DMS79 (cell line): ENCODE results near the gene XCL2.
"Not testable (repeated sequence)": the region's sequence is repeated elsewhere in the genome, so short reads cannot be mapped to it uniquely, and the experiment has no call there.

Source experiments
- DNase-seq: peaks from one replicate; lab custom pipeline; 2025; lab: John Stamatoyannopoulos, UW

XCL2 gene

DNA sequence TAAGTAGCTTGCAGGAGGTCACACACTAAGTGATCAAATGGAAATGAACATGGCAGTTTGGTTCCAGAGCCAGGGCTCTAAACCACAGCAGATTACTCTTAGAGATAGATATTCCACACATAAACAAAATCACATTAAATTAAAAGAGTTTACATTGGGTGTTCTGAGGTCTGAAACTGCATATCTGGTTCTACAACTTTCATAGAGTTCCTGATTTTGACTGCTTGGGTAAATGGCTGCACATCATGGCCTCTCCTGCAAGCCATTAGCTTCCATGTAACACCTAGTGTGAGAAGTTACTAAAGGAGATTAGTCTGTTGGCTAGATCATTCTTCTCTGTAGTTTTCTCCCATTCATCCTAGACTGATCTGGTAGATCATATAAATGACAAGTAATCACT is 12.8 kb upstream of the XCL2 start:
- DNase-seq: no peak

- no peak for DNase-seq
Observed at GRCh38 chr1:168555508-168556046, 11.8 kb upstream of the XCL2 start.

DNA sequence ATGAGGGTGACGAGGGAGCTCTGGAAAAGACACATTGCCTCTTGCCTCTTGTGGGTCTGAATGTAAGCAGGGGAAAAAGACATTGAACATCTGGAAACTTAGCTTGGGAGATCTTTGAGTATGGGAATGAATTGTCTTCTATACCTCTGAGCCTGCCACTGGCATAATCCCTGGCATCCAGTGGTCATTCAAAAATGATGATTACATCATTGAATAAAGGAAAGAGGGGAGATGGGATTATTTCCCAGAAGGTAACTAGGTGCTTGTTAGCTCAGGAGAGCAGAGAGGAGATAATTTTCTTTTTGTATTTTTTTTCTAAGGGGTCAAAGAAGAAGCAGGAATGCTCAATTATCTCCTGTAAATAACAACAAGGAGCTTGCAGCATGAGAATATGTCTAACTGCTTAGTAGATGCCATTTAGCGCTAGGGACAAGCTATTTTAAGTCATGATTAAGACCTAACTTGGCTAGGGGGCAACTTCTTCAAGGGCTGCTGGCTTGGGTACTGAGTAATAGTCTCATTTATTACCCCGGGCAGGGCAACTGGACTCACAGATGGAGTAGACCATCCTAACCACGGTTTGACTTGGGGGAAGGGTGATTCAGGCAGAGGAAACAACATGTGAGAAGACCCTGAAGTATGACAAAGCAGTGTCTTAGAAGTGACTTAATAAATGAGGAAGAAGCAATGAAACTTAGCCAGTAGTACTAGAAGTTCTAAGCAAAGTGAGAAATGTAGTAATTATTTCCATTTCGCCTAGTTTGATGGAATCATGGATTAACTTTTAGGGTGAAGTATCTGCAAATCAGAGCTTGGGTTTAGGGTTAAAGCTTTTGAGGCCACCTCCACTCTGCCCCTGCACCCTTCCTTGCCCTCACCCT is 11.0 kb upstream of the XCL2 start:
- no peak for DNase-seq

DNA sequence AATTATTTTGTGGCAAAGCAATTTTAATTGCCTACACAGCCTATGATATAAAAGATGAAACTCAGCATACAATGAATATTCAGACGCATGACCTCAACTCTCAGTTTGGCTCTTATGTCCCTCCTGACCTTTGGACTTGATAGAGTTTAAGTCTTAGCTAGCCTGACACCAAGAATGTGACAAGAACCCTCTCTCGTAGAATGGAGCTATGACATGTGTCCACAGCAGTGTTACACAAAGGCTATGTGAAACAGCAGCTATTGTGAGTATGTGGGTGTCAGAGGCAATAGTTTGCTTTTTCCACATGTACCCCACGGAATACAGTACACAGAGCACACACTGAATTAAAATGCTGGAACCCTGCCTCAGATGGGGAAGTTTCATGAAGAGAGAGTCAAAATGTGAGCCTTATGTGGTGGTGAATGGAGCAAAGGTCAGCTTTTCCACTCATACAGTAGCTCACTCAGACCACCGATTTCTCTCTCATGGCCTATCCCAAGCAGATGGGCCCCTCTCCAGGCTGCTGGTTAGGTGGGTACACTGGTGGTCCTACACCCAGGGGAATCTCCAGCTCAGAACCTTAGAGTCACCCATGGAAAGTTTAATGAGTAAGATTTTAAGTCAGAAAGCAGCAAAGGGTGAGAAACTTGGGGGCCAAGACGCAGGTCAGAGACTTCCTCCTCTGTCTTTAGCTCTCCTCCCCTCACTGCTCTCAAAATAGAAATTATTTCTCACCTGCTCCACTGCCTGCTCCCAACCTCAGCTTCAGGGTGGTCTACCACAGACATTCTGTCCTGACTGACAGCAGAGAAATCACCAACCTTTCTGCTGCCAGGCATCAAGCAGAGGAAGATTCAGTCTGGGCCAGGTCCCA is 10.1 kb upstream of the XCL2 start:
- DNase-seq: no peak

- no peak for DNase-seq
Observed at GRCh38 chr1:168552961-168553360, 9.2 kb upstream of the XCL2 start.

- no peak for DNase-seq
Observed at GRCh38 chr1:168551688-168552087, 7.9 kb upstream of the XCL2 start.

DNA sequence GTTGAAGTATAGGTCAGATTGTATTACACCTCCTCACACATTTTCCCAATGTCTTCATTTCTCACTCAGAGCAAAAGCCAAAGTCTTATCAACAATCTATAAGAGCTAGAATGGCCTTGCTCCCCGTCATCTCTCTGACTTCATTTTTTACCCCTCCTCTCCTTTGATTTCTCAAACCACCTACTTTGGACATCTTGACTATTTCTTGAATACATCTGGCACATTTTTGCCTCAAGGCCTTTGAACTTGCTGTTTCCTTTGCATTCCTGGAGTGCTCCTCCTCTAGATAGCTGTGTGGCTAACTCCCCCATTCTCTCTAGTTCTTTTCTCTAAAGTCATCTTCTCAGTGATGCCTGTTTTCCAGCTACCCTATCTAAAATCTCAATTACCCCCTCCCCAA is 7.2 kb upstream of the XCL2 start:
- no peak for DNase-seq

- not testable (repeated sequence) for DNase-seq
Observed at GRCh38 chr1:168546553-168546895, 2.7 kb upstream of the XCL2 start.

GRCh38 chr1:168545678-168546552 is 2.1 kb upstream of the XCL2 start:
- not testable (repeated sequence) for DNase-seq

GRCh38 chr1:168542978-168543377 is 819 bp downstream of the XCL2 start:
- not testable (repeated sequence) for DNase-seq

GRCh38 chr1:168540798-168541197 is 3.0 kb downstream of the XCL2 start:
- not testable (repeated sequence) for DNase-seq

- no peak for DNase-seq
Observed at GRCh38 chr1:168535536-168535935, 8.3 kb downstream of the XCL2 start.

DNA sequence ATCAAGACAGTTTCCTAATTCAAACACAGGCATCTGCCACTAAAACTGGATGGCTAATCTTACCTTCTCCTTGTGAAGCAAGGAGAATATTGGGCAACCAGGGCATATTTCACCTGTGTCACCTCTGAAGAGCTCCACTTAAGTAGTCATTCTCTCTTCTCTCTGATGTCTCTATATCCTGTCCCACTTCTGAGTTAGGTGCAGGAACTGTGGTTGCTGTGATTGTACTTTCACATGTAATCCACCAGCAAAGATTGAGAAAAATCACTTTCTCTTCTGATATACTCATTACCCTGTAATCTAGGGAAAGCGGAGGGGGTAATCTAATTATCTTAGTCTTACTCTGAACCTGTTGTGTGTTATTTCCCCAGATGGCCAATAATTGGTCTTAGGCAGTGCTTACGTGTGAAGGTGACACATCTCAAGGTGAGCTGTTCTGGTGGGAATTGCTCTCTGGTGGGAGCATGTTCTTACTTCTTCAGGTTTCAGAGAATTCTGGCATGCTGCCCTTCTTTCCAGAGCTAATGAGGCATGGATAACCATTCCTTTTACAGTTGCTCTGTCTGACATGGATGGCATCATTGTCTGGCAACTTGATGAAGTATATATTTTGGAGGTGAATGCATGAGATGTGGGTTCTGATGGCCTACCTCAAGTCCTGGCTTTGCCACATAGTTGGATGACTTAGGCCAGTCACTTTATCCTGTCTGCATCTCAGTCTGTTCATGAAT is 12.0 kb downstream of the XCL2 start:
- DNase-seq: no peak

DNA sequence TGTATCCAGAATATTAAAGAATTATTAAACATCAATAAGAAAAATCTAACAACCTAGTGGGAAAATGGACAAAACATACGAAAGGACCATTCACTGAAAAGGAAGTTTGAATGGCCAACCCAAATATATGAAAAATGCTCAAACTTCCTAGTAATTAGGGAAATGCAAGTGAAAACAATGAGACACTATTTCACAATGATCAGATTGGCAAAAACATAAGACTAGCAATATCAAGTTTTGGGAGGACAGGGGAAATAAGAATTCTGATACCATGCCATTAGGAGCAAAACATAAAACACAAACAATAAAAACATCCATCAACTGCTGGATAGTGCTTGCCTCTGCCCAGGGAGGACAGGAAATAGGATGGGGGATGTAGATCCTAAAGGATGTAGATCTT is 14.3 kb downstream of the XCL2 start:
- no peak for DNase-seq

- DNase-seq: no peak
Observed at GRCh38 chr1:168521401-168522000, 22.3 kb downstream of the XCL2 start.

DNA sequence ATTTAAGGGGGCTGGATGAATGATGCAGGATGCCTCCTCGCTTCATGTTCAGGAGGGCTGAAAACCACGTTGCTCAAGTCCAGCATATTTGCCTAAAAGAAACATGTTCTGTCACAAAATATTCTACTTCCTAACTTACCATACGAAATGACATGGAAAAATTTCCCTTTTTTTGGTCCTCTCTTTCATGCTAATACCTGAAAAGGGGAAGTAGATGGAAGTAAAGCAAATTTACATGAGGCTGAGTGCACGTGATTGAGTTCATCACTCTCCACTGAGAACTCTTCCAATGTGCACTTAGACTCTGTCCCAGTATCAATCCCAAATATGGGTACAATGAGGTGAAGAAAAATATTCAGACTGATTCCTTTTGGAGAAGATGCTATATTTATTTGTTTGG is 23.0 kb downstream of the XCL2 start:
- no peak for DNase-seq

DNA sequence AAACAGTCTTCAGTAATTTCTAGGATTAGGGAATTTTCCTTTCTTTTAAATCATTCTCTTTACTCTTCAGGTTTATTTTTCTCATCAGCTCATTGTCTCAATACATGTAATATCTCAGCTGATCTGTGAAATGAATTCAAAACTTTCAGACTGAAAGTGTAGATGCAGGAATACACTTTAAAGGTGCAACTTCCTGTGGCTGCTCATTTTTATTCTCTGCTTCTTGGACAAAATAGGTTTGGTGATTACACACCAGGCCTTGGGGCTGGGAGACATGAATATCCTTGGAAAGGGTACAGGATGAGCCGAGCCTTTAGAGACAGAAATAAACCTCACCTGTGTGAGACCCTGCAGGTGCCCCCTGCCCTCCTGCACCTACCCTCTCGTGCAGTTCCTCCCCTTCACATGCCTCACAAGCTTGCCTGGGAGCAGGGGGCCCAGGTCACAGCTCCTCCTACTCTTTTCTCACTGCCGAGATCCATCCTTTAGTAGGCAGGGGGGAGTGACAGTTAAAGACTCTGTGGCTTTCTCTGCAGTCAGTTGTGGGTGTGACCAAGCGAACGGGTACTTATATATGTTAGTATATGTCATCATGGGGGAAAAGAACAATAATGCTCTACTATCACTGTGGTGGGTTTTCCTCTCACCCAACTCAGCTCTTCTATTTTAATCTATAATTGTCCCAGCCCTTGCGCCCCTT is 23.6 kb downstream of the XCL2 start:
- DNase-seq: no peak

- DNase-seq: no peak
Observed at GRCh38 chr1:168518813-168519212, 25.0 kb downstream of the XCL2 start.

GRCh38 chr1:168518201-168518689 is 25.6 kb downstream of the XCL2 start:
- no peak for DNase-seq

DNA sequence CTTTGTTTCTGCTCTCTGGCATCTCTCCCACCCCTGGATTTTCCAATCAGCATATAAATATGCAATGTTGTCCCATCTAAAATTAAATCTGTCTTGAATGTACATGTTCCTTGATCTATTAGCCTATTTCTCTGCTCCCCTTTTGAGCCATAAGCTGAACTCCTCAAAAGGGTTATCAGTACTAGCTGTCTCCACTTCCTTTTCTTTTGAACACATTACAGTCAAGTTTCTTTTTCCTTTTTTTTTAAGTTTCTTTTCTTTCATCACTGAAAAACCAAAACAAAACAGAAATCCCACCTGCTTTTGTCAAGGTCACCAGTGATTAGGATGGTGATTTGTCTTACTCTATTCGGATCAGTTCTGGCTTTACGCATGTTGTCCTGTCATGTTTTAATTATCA is 29.3 kb downstream of the XCL2 start:
- no peak for DNase-seq
